GM18870 (cell line): ENCODE results near the gene FEM1A.
A peak's percentile ranks its signal among the peaks of the same experiment; 100 is the strongest.
"Not testable (repeated sequence)": the region's sequence is repeated elsewhere in the genome, so short reads cannot be mapped to it uniquely, and the experiment has no call there.

Source experiments
- ATAC-seq: cut with Tn5 transposase; IDR thresholded peaks from one replicate; pipeline ENCODE4 v1.9.1; 2021; ENCODE audit warnings: moderate library complexity; ENCODE audit not compliant: unreplicated experiment

FEM1A gene, protein sequence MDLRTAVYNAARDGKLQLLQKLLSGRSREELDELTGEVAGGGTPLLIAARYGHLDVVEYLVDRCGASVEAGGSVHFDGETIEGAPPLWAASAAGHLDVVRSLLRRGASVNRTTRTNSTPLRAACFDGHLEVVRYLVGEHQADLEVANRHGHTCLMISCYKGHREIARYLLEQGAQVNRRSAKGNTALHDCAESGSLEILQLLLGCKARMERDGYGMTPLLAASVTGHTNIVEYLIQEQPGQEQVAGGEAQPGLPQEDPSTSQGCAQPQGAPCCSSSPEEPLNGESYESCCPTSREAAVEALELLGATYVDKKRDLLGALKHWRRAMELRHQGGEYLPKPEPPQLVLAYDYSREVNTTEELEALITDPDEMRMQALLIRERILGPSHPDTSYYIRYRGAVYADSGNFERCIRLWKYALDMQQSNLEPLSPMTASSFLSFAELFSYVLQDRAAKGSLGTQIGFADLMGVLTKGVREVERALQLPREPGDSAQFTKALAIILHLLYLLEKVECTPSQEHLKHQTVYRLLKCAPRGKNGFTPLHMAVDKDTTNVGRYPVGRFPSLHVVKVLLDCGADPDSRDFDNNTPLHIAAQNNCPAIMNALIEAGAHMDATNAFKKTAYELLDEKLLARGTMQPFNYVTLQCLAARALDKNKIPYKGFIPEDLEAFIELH

DNA sequence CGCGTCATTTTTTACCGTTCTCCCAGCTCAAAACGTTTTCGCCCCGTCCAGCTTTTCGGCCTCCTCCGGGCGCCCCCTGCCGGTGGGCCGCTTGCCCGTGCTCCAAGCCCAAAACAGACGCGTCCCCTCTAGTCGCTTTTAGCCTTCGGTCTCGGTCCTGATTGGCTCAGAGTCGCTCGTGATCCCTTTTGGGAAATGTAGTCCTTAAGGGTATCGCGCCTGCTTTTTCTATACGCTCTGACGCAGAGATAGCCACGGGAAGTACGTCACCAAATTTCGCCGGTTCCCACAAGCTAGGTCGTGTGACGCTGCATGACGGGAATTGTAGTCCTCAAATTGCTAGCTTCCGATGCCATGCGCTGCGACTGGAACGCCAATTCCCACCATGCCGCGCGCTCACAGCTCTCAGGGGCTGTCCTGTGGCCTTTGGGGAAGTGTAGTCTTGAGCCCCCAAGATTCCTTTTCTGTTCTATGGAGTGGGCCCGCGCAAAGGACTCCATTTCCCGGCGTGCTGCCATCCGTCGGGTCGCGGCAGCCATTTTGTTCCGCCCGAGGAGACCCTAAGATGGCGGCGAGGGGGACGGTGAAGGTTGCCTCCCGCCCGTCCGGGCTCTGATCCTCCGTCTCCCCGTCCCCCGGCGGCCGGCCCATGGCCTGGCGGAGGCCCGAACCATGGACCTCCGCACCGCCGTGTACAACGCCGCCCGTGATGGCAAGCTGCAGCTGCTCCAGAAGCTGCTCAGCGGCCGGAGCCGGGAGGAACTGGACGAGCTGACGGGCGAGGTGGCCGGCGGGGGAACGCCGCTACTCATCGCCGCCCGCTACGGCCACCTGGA, at the start of gene FEM1A:
Gene FEM1A, plus strand, starts transcription at position 552 of the 836 bp plus-strand sequence. Its CDS starts 121 bp downstream, at position 673.
- peak; percentile 91 for ATAC-seq

DNA sequence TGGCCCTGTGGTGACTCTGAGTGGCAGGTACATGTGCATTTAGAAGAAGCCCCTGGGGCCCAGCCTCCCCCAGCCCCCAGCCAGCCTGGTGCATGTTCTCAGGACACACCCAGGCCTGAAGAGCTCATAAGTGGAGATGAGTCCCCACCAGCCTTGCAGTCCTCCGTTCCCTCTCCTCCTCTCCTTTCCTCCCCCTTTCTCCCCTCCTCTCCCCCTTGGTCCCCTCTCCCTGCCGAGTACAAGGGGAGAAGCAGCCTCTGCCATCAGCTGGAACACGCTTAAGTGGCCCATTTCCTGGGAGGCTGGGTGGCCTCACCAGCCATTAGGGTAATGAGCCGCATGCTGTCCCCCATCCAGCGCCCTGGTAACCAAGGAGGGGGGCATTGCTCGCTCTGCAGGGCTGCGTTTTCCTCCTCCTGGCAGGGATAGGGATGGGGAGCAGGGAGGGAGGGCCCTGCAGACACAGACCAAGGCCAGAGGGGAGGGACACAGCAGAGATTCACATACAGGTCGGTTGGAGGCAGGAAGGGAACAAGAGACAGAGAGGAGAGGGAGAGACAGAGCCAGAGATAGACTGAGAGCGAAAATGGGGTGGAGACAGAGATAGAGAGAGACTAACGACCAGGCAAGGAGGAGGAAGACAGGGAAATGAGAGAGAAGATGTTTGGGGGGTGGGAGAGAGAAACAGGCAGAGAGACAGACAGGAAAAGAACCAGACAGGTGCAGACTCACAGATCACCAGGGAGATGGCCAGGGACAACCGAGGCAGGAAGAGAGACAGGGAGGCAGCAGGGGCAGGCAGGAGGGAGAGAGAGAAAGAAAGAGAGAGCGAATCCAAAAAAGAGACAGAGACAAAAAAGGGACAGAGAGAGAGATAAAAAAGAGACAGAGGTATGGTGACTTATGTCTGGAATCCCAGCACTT, 48.5 kb upstream of the FEM1A start:
- no peak for ATAC-seq

DNA sequence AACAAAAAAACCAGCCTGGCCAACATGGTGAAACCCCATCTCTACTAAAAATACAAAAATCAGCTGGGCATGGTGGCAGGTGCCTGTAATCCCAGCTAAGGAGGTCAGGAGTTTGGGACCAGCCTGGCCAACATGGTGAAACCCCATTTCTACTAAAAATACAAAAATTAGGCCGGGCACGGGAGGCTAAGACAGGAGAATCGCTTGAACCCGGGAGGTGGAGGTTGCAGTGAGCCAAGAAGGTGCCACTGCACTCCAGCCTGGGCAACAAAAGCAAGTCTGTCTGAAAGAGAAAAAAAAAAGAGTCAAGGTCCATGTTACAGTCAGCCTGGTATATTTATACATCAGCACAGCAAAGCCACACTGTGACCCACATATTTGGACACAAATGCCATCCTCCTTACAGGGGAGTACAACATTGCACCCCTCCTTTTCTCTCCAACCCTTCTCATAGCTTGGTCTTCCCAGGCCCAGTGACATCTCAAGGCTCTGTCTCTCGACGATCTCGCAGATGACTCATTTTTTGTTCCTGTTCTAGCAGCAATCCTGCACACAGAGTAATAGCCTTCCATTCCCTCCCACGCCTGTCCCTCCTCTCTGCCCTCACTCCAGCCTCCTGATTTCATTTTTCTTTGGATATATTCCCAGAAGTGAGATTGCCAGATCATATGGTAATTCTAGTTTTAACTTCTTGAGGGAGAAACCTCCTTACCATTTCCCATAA, 46.9 kb upstream of the FEM1A start:
- no peak for ATAC-seq

DNA sequence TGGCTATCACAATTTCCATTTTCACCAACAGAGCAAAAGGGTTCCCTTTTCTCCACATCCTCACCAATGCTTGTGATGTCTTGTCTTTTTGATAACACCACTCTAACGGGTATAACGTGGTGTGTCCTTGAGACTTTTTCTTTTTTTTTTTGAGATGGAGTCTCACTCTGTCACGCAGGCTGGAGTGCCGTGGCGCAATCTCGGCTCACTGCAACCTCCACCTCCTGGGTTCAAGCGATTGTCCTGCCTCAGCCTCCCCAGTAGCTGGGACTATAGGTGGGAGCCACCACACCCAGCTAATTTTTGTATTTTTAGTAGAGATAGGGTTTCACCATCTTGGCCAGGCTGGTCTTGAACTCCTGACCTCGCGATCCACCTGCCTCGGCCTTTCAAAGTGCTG, 46.4 kb upstream of the FEM1A start:
- ATAC-seq: not testable (repeated sequence)

DNA sequence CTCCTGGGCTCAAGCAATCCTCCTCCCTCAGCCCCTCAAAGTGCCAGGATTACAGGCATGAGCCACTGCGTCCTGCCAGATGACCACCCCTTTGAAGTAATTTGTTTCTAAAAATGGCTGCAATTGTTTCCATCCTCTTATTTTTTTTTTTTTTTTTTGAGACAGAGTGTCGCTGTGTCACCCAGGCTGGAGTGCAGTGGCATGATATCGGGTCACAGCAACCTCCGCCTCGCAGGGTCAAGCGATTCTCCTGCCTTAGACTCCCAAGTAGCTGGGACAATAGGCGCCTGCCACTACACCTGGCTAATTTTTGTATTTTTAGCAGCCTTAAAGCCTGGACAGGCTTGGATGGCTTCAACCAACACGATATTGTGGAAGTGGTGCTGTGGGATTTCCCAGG, 45.5 kb upstream of the FEM1A start:
- no peak for ATAC-seq

DNA sequence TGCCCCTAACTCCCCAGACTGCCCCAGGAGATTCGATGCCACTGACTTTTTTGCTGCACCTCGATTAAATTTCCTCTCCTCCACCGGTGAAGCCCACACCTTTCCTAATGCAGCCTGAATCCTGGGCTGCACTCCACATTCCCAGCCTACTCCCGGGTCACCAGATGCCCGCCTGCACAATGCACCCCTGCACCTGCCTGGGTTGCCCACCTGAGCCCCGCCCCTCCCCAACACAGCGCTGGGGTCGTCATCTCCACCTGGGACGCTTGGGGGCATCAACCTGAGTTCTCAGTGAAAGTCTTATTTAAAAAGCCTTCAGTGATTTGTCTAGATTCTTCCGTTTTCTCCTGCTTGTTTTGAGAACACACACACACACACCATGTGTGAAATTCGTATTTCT, 43.3 kb upstream of the FEM1A start:
- ATAC-seq: no peak

DNA sequence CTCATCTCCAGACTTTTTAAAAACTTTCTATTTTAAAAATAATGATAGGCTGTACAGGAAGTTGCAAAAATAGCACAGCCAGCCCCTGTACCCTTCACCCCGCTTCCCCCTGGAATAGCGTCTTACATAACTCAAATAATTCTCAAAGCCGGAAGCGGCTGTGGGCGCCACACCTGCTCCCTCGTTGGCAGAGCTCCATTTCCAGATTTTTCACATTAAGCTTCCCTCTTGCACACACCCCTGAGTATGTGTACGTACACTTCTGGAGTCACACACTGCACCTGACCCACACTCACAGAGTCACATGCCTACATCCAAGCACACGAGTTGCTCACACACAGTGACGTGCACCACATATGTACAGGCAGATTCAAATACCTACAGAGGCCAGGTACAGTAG, 42.9 kb upstream of the FEM1A start:
- no peak for ATAC-seq

DNA sequence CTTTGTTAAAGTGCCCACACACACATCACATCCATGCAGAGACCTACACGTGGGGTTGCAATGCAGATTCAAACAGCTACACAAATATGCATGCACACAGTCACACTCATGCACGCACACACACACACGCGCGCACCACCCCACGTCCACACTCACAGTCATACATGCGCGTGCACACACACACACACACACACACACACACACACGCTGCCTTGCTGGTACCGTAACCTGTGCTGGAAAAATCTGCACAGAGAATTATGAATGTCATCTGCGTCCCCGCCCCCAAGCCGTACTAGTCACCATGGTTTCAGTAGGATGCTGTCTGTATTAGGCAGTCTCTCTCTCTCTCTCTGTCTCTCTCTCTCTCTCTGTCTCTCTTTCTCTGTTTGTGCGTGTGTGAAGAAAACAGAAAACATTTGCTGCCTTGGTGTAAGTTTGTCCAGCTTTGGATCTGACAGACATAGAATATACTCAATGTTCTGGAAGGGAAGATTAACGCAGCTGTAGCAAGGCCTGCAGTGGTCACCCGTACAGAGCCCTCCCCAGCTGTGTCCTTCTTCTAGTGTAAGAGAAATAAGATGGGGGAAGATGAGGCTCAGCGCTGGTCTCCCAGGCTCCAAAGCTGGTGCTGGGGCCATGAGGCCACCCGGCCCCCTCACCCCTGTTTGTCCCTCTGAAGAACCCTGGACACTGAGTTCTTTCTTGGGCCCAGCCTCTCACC, 41.5 kb upstream of the FEM1A start:
- ATAC-seq: no peak

DNA sequence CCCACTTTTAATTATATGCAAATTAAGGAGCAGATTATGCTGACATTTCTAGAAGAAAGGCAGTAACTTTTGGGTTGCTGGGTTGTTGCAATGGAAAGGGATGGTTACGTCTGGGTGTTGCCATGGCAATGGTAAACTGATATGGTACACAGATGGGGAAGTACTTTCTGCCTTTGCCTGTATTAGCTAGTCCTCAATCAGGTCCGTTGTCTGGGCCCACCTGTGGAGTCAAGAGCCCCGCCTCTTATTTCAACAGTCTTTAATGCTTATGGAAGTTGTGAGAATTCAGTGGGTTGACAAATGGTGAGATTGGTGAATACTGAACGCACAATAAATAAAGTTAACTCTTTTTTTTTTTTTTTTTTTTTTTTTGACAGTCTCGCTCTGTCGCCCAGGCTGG, 37.3 kb upstream of the FEM1A start:
- ATAC-seq: no peak

- ATAC-seq: no peak
Observed at GRCh38 chr19:4755459-4755858, 36.1 kb upstream of the FEM1A start.

- no peak for ATAC-seq
Observed at GRCh38 chr19:4758082-4758481, 33.5 kb upstream of the FEM1A start.

GRCh38 chr19:4758659-4759058, 32.9 kb upstream of the FEM1A start:
- no peak for ATAC-seq

- no peak for ATAC-seq
Observed at GRCh38 chr19:4759388-4760284, 31.9 kb upstream of the FEM1A start.

- ATAC-seq: no peak
Observed at GRCh38 chr19:4760285-4760650, 31.3 kb upstream of the FEM1A start.

GRCh38 chr19:4763021-4763420, 28.5 kb upstream of the FEM1A start:
- no peak for ATAC-seq

- ATAC-seq: no peak
Observed at GRCh38 chr19:4764393-4764660, 27.2 kb upstream of the FEM1A start.

GRCh38 chr19:4768934-4769777, 22.4 kb upstream of the FEM1A start:
- ATAC-seq: no peak

GRCh38 chr19:4772566-4772965, 19.0 kb upstream of the FEM1A start:
- no peak for ATAC-seq
